IMR-90 (cell line): ENCODE measurements around the gene IL18. TPM values are rescaled to one million over a fixed set of nuclear protein-coding genes. Genes with fewer than 3 reads are reported as not detected.

Source experiments
- ATAC-seq: fragments of 200-7000 bp; cut with Tn5 transposase; 2 replicates; pipeline ENCODE4 v1.9.1; 2020; ENCODE audit warnings: low read depth, mild to moderate bottlenecking, moderate library complexity
- BruUV-seq: library from RNA; stranded (reverse); fragments of 400-500 nt; replicated peaks from 2 replicates; lab custom pipeline; 2021; lab: Mats Ljungman, UMichigan
- CTCF ChIA-PET: fragments of 300-600 bp; formaldehyde crosslinking; extraction: SDS; loops from one replicate; lab custom pipeline; 2021; ENCODE audit warnings: antibody characterized with exemption; lab: Yijun Ruan, JAX
- POLR2A ChIA-PET: fragments of 300-600 bp; sonication (Branson Sonifier 250); formaldehyde crosslinking; loops from one replicate; lab custom pipeline; 2022; ENCODE audit warnings: antibody characterized with exemption; ENCODE audit not compliant: unreplicated experiment; lab: Charles Lee
- DNase-seq: peaks from one replicate; pipeline ENCODE4 v3.0.0; 2013
- H2AFZ ChIP-seq: replicated peaks from 2 replicates; pipeline ENCODE3; 2013; ENCODE audit warnings: low read length, mild to moderate bottlenecking; ENCODE audit not compliant: poor library complexity
- H2AK5ac ChIP-seq: 2 replicates; pipeline ENCODE4 v1.6.1; 2013; ENCODE audit warnings: low read depth, low read length, inconsistent platforms
- H2AK9ac ChIP-seq: replicated peaks from 2 replicates; pipeline ENCODE3; 2013; ENCODE audit warnings: mild to moderate bottlenecking, low read depth, low read length, moderate library complexity; ENCODE audit not compliant: poor library complexity
- H2BK120ac ChIP-seq: 2 replicates; pipeline ENCODE4 v1.6.1; 2013; ENCODE audit warnings: low read depth, low read length, inconsistent platforms
- H2BK15ac ChIP-seq: 3 replicates; pipeline ENCODE4 v1.6.1; 2013; ENCODE audit warnings: low read depth, low read length, inconsistent platforms
- H2BK20ac ChIP-seq: 2 replicates; pipeline ENCODE4 v1.6.1; 2013; ENCODE audit warnings: low read depth, mild to moderate bottlenecking, inconsistent platforms, low read length, moderate library complexity
- H2BK5ac ChIP-seq: 2 replicates; pipeline ENCODE4 v1.6.1; 2013; ENCODE audit warnings: mild to moderate bottlenecking, low read depth, low read length, inconsistent platforms; ENCODE audit not compliant: poor library complexity, severe bottlenecking
- H3K14ac ChIP-seq: replicated peaks from 2 replicates; pipeline ENCODE4 v1.6.1; 2013; ENCODE audit warnings: low read depth, low read length, inconsistent platforms
- H3K18ac ChIP-seq: 2 replicates; pipeline ENCODE4 v1.6.1; 2013; ENCODE audit warnings: low read depth, low read length, control low read depth
- H3K23ac ChIP-seq: 2 replicates; pipeline ENCODE4 v1.6.1; 2013; ENCODE audit warnings: low read depth, low read length, inconsistent platforms
- H3K27ac ChIP-seq: 2 replicates; pipeline ENCODE4 v1.5.1; 2013; ENCODE audit warnings: mild to moderate bottlenecking, control low read depth, low read length; ENCODE audit not compliant: insufficient read depth
- H3K27me3 ChIP-seq: 2 replicates; pipeline ENCODE4 v1.6.1; 2013; ENCODE audit warnings: low read length; ENCODE audit not compliant: control insufficient read depth, insufficient read depth
- H3K36me3 ChIP-seq: 2 replicates; pipeline ENCODE4 v1.6.1; 2013; ENCODE audit warnings: low read length, mixed read lengths; ENCODE audit not compliant: control insufficient read depth, insufficient read depth
- H3K4ac ChIP-seq: 2 replicates; pipeline ENCODE4 v1.6.1; 2013; ENCODE audit warnings: low read depth, low read length, inconsistent platforms
- H3K4me1 ChIP-seq: 2 replicates; pipeline ENCODE4 v1.6.1; 2013; ENCODE audit warnings: low read length, mixed read lengths; ENCODE audit not compliant: control insufficient read depth, insufficient read depth
- H3K4me2 ChIP-seq: 2 replicates; pipeline ENCODE4 v1.6.1; 2013; ENCODE audit warnings: low read depth, mild to moderate bottlenecking, control low read depth, low read length, moderate library complexity
- H3K4me3 ChIP-seq: 2 replicates; pipeline ENCODE4 v1.5.1; 2013; ENCODE audit warnings: low read depth, mild to moderate bottlenecking, control low read depth, low read length, moderate library complexity; ENCODE audit not compliant: insufficient read depth
- H3K56ac ChIP-seq: 2 replicates; pipeline ENCODE4 v1.6.1; 2013; ENCODE audit warnings: low read length, inconsistent platforms; ENCODE audit not compliant: insufficient read depth; ENCODE audit errors: extremely low read depth
- H3K79me1 ChIP-seq, 2 experiments: 2 replicates each; pipeline ENCODE4 v1.6.1; 2013; ENCODE audit warnings: low read length in 2 of 2, inconsistent platforms in 1 of 2, low read depth in 1 of 2
- H3K9ac ChIP-seq: 2 replicates; pipeline ENCODE4 v1.6.1; 2013; ENCODE audit warnings: low read depth, low read length, control low read depth
- H3K9me1 ChIP-seq: 2 replicates; pipeline ENCODE4 v1.6.1; 2013; ENCODE audit warnings: low read length, inconsistent platforms; ENCODE audit not compliant: insufficient read depth
- H3K9me3 ChIP-seq: 2 replicates; pipeline ENCODE4 v1.6.1; 2013; ENCODE audit warnings: low read length; ENCODE audit not compliant: control insufficient read depth, insufficient read depth
- H4K20me1 ChIP-seq: 2 replicates; pipeline ENCODE4 v1.6.1; 2013; ENCODE audit warnings: low read length, inconsistent platforms; ENCODE audit not compliant: insufficient read depth
- H4K5ac ChIP-seq: 2 replicates; pipeline ENCODE4 v1.6.1; 2013; ENCODE audit warnings: mild to moderate bottlenecking, low read depth, low read length, control low read depth
- H4K8ac ChIP-seq, 2 experiments: 2 replicates each; pipeline ENCODE4 v1.6.1; 2013; ENCODE audit warnings: low read depth in 2 of 2, low read length in 2 of 2, control low read depth in 1 of 2, inconsistent platforms in 1 of 2
- H4K91ac ChIP-seq: 2 replicates; pipeline ENCODE4 v1.6.1; 2013; ENCODE audit warnings: low read depth, low read length, inconsistent platforms; ENCODE audit not compliant: insufficient read depth
- BHLHE40 ChIP-seq: fragments of 150-350 bp; IDR thresholded peaks from 2 replicates; pipeline ENCODE4 v1.6.1; 2016; ENCODE audit warnings: mild to moderate bottlenecking, low read depth, low read length
- MAFK ChIP-seq: IDR thresholded peaks from 2 replicates; pipeline ENCODE4 v1.6.1; 2012; ENCODE audit warnings: low read depth, low read length, improper control_type of control experiment
- WGBS, 2 experiments: methylation state at CpG; one replicate each; pipeline versions ENCODE4 v1.1.5 to v1.1.7; 2013; ENCODE audit warnings: missing lambda C conversion rate in 2 of 2; ENCODE audit not compliant: insufficient read length in 1 of 2; ENCODE audit errors: extremely low coverage in 2 of 2; 5-methylcytosine and 5-hydroxymethylcytosine counted together
- dilution Hi-C: fragments of 300-500 bp; cut with HindIII; formaldehyde crosslinking; loops from one replicate; pipeline ENCODE4 v1.14.3; 2018; ENCODE audit warnings: low sequenced_read_pairs; ENCODE audit not compliant: unreplicated experiment
- in situ Hi-C: fragments of 300-500 bp; cut with MboI; formaldehyde crosslinking; loops from 3 replicates; pipeline ENCODE4 v1.14.3; 2019; ENCODE audit warnings: low sequenced_read_pairs, inconsistent platforms, mixed read lengths
- intact Hi-C: fragments of 100-400 bp; cut with micrococcal nuclease; formaldehyde crosslinking; loops from 2 replicates; pipeline ENCODE4 v1.10.0; 2022
- polyA plus RNA-seq, 3 experiments: library from polyadenylated mRNA; depleted of rRNA; stranded (reverse); fragments of >200 nt; gene quantifications; 2 replicates each; pipeline ENCODE4 v1.2.3, GENCODE V29; 2012; ENCODE audit warnings: low replicate concordance in 1 of 3
- total RNA-seq: library from RNA; depleted of rRNA; stranded (reverse); fragments of >200 nt; gene quantifications from 2 replicates; pipeline ENCODE4 v1.2.3, GENCODE V29; 2012

Gene IL18
- total and polyA plus RNA-seq, 2 of the 4 experiments (the other 2 are of a cell fraction) = 0.54 to 0.96 TPM

- dilution Hi-C loops = no loop called here
- Histone ChIP-seq H2AK5ac (no peak overlapping the region), H2AFZ (no peak overlapping the region), H3K9me3 (no peaks in the 10 kb centered on the region), H3K23ac (no peak overlapping the region), H2AK9ac (no peak overlapping the region), H3K79me1 (no peaks in the 10 kb centered on the region), H2BK15ac (no peak overlapping the region), H4K8ac (no peak overlapping the region), H3K27ac (no peak overlapping the region), H3K4me1 (peaks cover 2% of the 10 kb centered on the region; the same call in 1 of the 2 replicates), H3K4me3 (no peak overlapping the region), H2BK120ac (no peak overlapping the region), H3K56ac (no peak overlapping the region), H2BK5ac (no peak overlapping the region), H3K4ac (no peak overlapping the region), H3K9me1 (no peaks in the 10 kb centered on the region; the same call in 1 of the 2 replicates), H4K5ac (no peak overlapping the region), H4K91ac (no peak overlapping the region), H3K18ac (no peak overlapping the region), H3K9ac (no peak overlapping the region), H3K4me2 (no peak overlapping the region), H3K27me3 (no peaks in the 10 kb centered on the region; the same call in 1 of the 2 replicates), H2BK20ac (no peak overlapping the region), H3K14ac (no peak overlapping the region), H3K36me3 (no peaks in the 10 kb centered on the region), H4K20me1 (no peaks in the 10 kb centered on the region)
- POLR2A ChIA-PET = no interaction called here
- CTCF ChIA-PET = no interaction called here
- in situ Hi-C loops = no loop called here
- DNase-seq (no peak), ATAC-seq (no peak)
- intact Hi-C loops = no loop called here
- BruUV-seq = no TSS peak
- TF ChIP-seq BHLHE40 (no peak), MAFK (peak; percentile 96)
- WGBS, 2 experiments = no CpG with 5 or more reads among the region's 2 CpGs
Observed at GRCh38 chr11:112196519-112197087, 32.7 kb upstream of the IL18 start.
